Stimulated activated CD4-positive, alpha-beta T cell treated with anti-CD3 and anti-CD28 coated beads, Interleukin-1b, Interleukin-23, amount 100 ng/mL, for 1 hour (primary cell): ENCODE measurements around the gene FBLN1.
"Not testable (repeated sequence)": the region's sequence is repeated elsewhere in the genome, so short reads cannot be mapped to it uniquely, and the experiment has no call there.

Experiments
- DNase-seq, 2 donors: peaks; one replicate each; pipeline ENCODE4 v3.0.0-alpha.2; 2020; ENCODE audit warnings: low read depth in 2 of 2

Gene FBLN1

GRCh38 chr22:45476814-45477213 is 25.9 kb upstream of the FBLN1 start:
- no peak for DNase-seq

- no peak for DNase-seq
Observed at GRCh38 chr22:45477366-45478107, 25.1 kb upstream of the FBLN1 start.

GRCh38 chr22:45478108-45478771 is 24.4 kb upstream of the FBLN1 start:
- DNase-seq, result no peak

- no peak for DNase-seq
Observed at GRCh38 chr22:45480717-45481116, 22.0 kb upstream of the FBLN1 start.

GRCh38 chr22:45481661-45482060 is 21.0 kb upstream of the FBLN1 start:
- DNase-seq, result no peak

- no peak for DNase-seq
Observed at GRCh38 chr22:45482169-45482568, 20.5 kb upstream of the FBLN1 start.

- no peak for DNase-seq
Observed at GRCh38 chr22:45483319-45483718, 19.4 kb upstream of the FBLN1 start.

DNA sequence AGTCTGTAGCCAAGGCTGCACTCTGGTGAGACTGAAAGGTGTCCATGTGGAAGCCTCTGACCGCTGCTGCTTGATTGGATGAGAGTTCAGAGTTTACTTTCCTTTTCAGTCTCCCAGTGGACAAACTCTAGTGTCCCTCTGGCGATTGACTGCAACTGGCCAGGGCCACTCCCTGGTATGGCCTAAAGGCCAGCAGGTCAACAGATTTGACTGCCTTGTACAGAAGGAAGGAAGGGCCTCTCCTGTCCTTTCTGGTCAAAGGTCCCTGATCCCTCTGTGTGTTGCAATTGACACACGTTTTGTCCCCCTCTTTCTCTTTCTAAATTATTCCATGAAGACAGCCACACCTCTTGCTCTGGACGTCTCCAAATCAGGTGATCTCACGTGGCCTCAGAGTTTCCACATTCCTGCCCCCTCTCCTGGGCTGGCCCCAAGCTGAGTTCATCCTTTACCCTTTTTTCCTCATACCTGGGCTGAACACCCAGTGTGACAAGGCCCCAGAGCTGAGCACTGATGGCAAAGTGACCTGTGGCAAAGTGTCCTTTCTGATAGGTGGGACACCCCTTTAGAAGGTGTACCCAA is 18.7 kb upstream of the FBLN1 start:
- DNase-seq, result no peak

DNA sequence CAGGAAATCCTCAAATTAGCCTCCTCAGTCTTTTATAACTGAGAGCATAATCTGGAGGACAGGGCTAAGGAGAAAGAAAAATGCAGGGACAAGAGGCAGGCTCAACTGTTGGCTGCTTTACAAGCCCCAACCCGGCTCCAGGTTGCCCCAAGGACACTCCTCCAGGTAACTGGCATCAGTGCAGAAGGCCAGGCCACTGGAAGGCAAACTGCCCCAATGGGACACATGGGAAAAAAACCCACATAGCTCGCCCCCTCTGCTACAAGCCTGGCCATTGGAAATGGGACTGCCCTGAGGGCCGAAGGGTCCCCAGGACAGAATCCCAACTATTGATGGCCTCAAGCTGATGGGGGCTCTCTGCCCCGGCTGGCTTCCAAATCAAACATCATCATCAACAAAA is 17.9 kb upstream of the FBLN1 start:
- DNase-seq, result no peak

DNA sequence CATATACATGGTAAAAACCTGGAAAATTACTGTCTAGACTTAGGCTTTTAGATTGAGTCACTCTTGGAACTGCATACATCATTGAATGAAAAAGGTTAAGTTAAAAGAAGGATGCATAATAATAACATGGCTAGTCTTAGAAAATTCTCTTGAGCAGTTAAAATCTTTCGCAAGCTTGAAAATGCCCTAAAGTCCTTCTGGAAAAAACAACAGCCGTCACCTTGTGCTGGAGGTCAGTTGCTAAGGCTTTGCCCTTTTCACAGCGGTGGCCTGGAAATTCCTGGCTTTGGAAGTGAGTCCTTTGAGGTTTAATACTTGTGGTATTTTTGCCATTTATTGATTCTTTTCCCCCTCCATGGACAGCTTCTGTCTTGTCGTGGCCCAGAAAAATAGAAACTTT is 17.4 kb upstream of the FBLN1 start:
- DNase-seq, result no peak

DNA sequence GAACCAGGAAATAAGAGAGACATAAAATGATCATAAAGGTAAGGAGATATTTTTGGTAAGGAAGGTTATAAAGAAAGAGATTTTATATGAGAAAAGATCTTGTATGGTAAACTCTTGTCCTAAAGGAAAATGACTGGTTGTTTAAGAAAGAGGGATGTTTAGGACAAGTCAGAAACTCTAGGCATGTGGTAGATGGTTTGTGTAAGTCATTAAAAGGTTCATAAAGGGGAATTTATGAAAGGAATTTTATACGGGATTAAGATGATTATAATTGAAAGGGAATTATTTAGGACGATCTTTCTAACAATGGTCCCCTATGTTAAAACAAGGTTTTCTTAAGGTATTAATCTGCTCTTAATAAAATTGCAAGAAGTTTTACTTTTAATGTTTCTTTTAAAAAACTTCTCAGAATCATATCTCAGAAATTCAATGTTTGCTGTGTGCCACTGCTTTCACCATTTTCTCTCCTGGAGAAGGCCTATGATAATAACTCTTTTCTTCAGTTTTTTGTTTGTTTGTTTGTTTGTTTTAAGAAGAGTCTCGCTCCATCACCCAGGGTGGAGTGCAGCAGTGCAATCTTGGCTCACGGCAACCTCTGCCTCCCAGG is 13.8 kb upstream of the FBLN1 start:
- no peak for DNase-seq

- no peak for DNase-seq
Observed at GRCh38 chr22:45490836-45491235, 11.8 kb upstream of the FBLN1 start.

DNA sequence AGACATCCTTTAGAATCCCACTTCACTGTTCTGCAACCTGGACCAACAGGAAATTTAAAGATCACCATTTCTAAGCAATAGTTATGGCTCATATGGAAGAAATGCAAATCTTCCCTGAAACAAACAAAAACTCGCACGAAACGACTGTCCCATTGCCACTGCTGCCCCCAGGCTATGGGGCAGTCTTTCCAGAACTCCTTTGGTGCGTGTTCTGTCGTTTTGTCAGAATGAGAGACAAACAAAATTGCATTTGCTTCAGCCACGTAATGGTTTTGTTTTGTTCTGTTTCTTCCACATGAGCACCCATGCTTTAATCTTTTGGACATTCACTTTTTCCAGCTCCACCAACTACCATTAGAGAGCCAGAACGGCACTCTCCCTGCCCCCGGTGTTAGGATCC is 10.8 kb upstream of the FBLN1 start:
- DNase-seq, result no peak

- no peak for DNase-seq
Observed at GRCh38 chr22:45493286-45493771, 9.4 kb upstream of the FBLN1 start.

GRCh38 chr22:45494306-45494705 is 8.4 kb upstream of the FBLN1 start:
- DNase-seq, result not testable (repeated sequence)

- DNase-seq, result not testable (repeated sequence)
Observed at GRCh38 chr22:45495616-45496015, 7.1 kb upstream of the FBLN1 start.

- no peak for DNase-seq
Observed at GRCh38 chr22:45496451-45496941, 6.2 kb upstream of the FBLN1 start.

DNA sequence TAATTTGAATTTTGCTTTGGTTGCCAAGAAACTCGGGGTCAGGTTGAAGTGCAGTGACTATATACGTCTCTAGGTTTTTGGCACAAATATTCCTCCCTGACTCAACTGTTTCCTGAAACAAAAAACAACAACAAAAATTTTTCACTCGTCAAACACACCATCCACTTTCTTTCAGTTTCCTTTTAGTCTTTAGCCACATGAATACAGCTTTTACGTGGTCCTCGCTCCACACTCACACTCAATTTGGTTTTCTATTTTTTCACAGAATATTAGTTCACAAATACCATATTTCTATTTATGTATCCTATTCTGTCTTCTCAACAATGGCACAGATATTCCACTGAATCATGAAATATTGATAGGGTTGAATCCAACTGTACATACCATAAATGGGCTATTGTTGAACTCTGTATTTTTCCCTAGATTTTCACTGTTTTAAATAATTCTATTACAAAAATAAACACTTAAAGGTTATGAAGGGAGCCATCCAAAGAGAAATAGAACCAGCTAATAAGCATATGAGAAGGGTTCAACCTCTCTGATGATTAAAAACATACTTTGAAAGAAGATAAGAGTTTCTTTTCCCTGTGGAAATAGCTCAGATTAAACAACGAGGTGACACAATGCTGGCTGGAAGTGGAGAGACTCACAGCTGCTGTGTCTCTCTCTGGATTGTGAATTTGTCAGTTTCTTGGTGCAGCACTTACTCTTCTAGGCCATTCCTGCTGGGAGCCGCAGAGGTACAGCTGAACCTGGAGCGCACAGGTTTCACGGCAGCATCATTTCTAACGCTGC is 5.1 kb upstream of the FBLN1 start:
- no peak for DNase-seq

DNA sequence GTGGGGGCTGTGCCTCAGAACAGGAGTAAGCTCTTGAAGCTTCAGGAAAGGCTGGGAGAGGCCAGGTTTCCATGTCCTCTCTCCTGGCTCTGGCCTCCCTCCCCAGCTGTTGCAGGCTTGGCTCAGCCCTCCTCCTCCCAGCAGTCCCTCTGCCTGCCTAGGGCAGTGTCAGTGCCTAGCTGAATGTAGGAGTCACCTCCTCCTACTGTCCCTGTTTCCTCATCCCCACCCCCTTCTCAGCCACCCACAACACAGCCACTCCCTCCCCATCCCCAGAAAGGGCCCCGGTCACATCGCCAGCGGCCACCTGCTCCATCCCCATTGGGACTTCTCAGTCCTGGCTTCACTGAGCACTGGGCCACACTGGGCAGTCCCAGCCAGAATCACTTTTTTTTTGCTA is 2.9 kb upstream of the FBLN1 start:
- no peak for DNase-seq

GRCh38 chr22:45503050-45503815 is 550 bp downstream of the FBLN1 start:
- DNase-seq, result no peak
